CD14-positive monocyte (primary cell): ENCODE data around the gene RAB6B. TPM values are rescaled to one million over a fixed set of nuclear protein-coding genes. Genes with fewer than 3 reads are reported as not detected.

Experiments
- DNase-seq, 3 donors: peaks; one replicate each; pipeline ENCODE4 v3.0.0-alpha.2; 2011 to 2022
- H2AFZ ChIP-seq: 2 replicates; pipeline ENCODE4 v1.6.0; 2012; ENCODE audit warnings: mild to moderate bottlenecking, low read depth, low read length, inconsistent platforms; ENCODE audit not compliant: insufficient read depth, poor library complexity, severe bottlenecking
- H3K27ac ChIP-seq, 2 donors: 1 replicate in 1 of 2; 2 replicates in 1 of 2; pipeline ENCODE4 v1.5.1; 2012 to 2013; ENCODE audit warnings: low read length in 2 of 2, control low read depth in 1 of 2, inconsistent platforms in 1 of 2, low read depth in 1 of 2, mild to moderate bottlenecking in 1 of 2
- H3K27me3 ChIP-seq, 2 donors: one replicate each; pipeline versions ENCODE4 v1.6.0 to v1.6.1; 2011 to 2013; ENCODE audit warnings: low read length in 2 of 2; ENCODE audit not compliant: control insufficient read depth in 2 of 2, insufficient read depth in 2 of 2
- H3K36me3 ChIP-seq, 2 donors: replicated peaks in 1 of 2; 1 replicate in 1 of 2; 2 replicates in 1 of 2; pipeline versions ENCODE4 v1.5.1 to v1.6.1; 2012 to 2013; ENCODE audit warnings: low read length in 2 of 2, control low read depth in 1 of 2, inconsistent platforms in 1 of 2, mild to moderate bottlenecking in 1 of 2; ENCODE audit not compliant: insufficient read depth in 2 of 2, control insufficient read depth in 1 of 2
- H3K4me1 ChIP-seq, 2 donors: 1 replicate in 1 of 2; 2 replicates in 1 of 2; pipeline versions ENCODE4 v1.5.1 to v1.6.1; 2012 to 2013; ENCODE audit warnings: low read length in 2 of 2, control low read depth in 1 of 2, inconsistent platforms in 1 of 2, mild to moderate bottlenecking in 1 of 2, moderate library complexity in 1 of 2; ENCODE audit not compliant: insufficient read depth in 2 of 2, control insufficient read depth in 1 of 2
- H3K4me2 ChIP-seq: replicated peaks from 2 replicates; pipeline ENCODE3; 2012; ENCODE audit warnings: low read length, moderate library complexity, mild to moderate bottlenecking; ENCODE audit not compliant: poor library complexity, severe bottlenecking; ENCODE audit errors: extremely low read depth
- H3K4me3 ChIP-seq, 3 experiments: fragments of 200-600 bp in 1 of 3; sonication (generic) in 1 of 3; replicated peaks in 1 of 3; 1 replicate in 2 of 3; 2 replicates in 1 of 3; pipeline ENCODE4 v1.5.1; 2011 to 2013; ENCODE audit warnings: low read length in 3 of 3, mild to moderate bottlenecking in 3 of 3, control low read depth in 2 of 3, low read depth in 2 of 3, inconsistent platforms in 1 of 3, moderate library complexity in 1 of 3
- H3K79me2 ChIP-seq: 2 replicates; pipeline ENCODE4 v1.6.0; 2012; ENCODE audit warnings: mild to moderate bottlenecking, control low read depth, inconsistent platforms, low read length, moderate library complexity; ENCODE audit not compliant: insufficient read depth
- H3K9ac ChIP-seq: 2 replicates; pipeline ENCODE4 v1.6.0; 2017; ENCODE audit warnings: low read length, mild to moderate bottlenecking; ENCODE audit not compliant: insufficient read depth, poor library complexity, severe bottlenecking
- H3K9me3 ChIP-seq, 2 donors: replicated peaks in 1 of 2; 1 replicate in 1 of 2; 2 replicates in 1 of 2; pipeline versions ENCODE4 v1.5.1 to v1.6.1; 2012 to 2013; ENCODE audit warnings: low read length in 2 of 2, control low read depth in 1 of 2; ENCODE audit not compliant: control insufficient read depth in 1 of 2, insufficient read depth in 1 of 2
- H4K20me1 ChIP-seq: 2 replicates; pipeline ENCODE4 v1.6.0; 2012; ENCODE audit warnings: mild to moderate bottlenecking, low read length, control low read depth, moderate library complexity; ENCODE audit not compliant: insufficient read depth
- H3K27ac Mint-ChIP-seq, 7 donors: one replicate each; pipeline ENCODE4 v1.8.0; 2020; ENCODE audit warnings: mild to moderate bottlenecking in 7 of 7, mixed read lengths in 7 of 7, moderate library complexity in 6 of 7, inconsistent platforms in 2 of 7
- H3K27me3 Mint-ChIP-seq, 3 donors: one replicate each; pipeline ENCODE4 v1.8.0; 2021 to 2022; ENCODE audit warnings: low read depth in 3 of 3, mild to moderate bottlenecking in 3 of 3, mixed read lengths in 3 of 3, moderate library complexity in 3 of 3, inconsistent platforms in 1 of 3
- H3K36me3 Mint-ChIP-seq, 2 donors: one replicate each; pipeline ENCODE4 v1.8.0; 2020; ENCODE audit warnings: mixed read lengths in 2 of 2, inconsistent platforms in 1 of 2, mild to moderate bottlenecking in 1 of 2
- H3K4me1 Mint-ChIP-seq: one replicate; pipeline ENCODE4 v1.8.0; 2020; ENCODE audit warnings: mild to moderate bottlenecking, mixed read lengths
- H3K4me3 Mint-ChIP-seq, 2 donors: one replicate each; pipeline ENCODE4 v1.8.0; 2020; ENCODE audit warnings: mild to moderate bottlenecking in 2 of 2, mixed read lengths in 2 of 2, moderate library complexity in 1 of 2
- H3K9me3 Mint-ChIP-seq, 7 donors: one replicate each; pipeline ENCODE4 v1.8.0; 2020 to 2022; ENCODE audit warnings: mixed read lengths in 7 of 7, mild to moderate bottlenecking in 6 of 7, moderate library complexity in 6 of 7, inconsistent platforms in 2 of 7
- WGBS: methylation state at CpG from one replicate; pipeline ENCODE4 v1.1.5; 2013; ENCODE audit warnings: missing lambda C conversion rate; ENCODE audit not compliant: insufficient coverage; 5-methylcytosine and 5-hydroxymethylcytosine counted together
- intact Hi-C, 2 donors: fragments of 100-400 bp; cut with micrococcal nuclease; formaldehyde crosslinking; loops; one replicate each; pipeline versions ENCODE4 v1.15.0 to v1.15.1; 2023
- polyA plus RNA-seq, 3 donors: library from polyadenylated mRNA; depleted of rRNA in 1 of 3; unstranded in 2 of 3; stranded (reverse) in 1 of 3; fragments of 300-500 nt in 2 of 3; fragments of >200 nt in 1 of 3; fragmentation: Illumina TruSeq in 2 of 3; gene quantifications; 1 replicate in 2 of 3; 2 replicates in 1 of 3; pipeline ENCODE4 v1.2.3, GENCODE V29; 2012 to 2021
- TF ChIP-seq, protein P1 (sequence below): fragments of 200-600 bp; IDR thresholded peaks from one replicate; pipeline ENCODE4 v1.8.0; 2022; ENCODE audit warnings: antibody characterized with exemption, mild to moderate bottlenecking

RAB6B gene
- polyA plus RNA-seq, 3 donors, result 0.46 TPM; not detected in 2

- WGBS, result 96% methylated on average over 8 of the region's 8 CpGs
- intact Hi-C loops, result no loop called here
- DNase-seq, result no peak
Observed at GRCh38 chr3:133931084-133931483, 35.4 kb upstream of the RAB6B start.

DNA sequence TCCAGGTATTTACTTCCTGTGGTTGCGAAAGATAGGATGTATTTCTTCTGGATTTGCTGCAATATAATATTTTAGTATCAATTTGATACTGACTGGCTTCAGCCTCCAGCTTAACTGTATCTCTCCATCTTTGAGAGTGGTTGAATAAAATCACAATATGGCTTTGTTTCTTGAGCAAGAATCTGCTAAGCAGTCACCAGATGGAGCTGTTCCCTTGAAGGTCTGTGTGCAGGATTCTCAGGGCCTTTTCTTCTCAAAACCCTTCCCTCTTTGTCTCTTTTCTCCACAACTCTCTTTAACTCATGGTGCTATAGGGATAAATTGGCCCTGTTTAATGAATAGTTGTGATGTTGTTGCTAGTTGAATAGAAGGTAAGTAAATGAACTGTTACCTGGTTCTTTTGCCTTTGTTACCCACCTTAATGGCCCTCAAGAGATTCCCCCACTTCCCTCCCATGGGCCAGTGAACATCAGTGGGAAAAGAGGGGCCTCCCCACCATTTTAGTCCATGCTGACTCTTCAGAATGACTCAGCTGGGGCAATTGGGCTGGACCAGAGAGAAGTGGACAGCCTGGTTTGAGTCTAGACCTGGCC lies 34.8 kb upstream of the RAB6B start:
- Histone ChIP-seq H3K79me2 (no peaks in the 10 kb centered on the region), H3K27ac (no peak overlapping the region), H3K4me1 (peaks cover 9 to 13% of the 10 kb centered on the region in 2 donors), H3K9me3 (no peaks in the 10 kb centered on the region), H3K27me3 (peaks cover 0 to 13% of the 10 kb centered on the region in 2 donors), H3K4me3 (no peak overlapping the region), H3K36me3 (no peaks in the 10 kb centered on the region), H3K4me2 (no peak overlapping the region), H4K20me1 (no peaks in the 10 kb centered on the region), H3K9ac (no peak overlapping the region), H2AFZ (no peak overlapping the region)
- Mint-ChIP-seq H3K27ac (no peak overlapping the region), H3K9me3 (no peaks in the 10 kb centered on the region), H3K4me1 (peaks cover 16% of the 10 kb centered on the region), H3K36me3 (no peaks in the 10 kb centered on the region), H3K4me3 (no peak overlapping the region), H3K27me3 (peaks cover 17 to 25% (median 17%) of the 10 kb centered on the region in 3 donors)
- no CpG with 5 or more reads among the region's 1 CpG for WGBS
- no peak for DNase-seq
- TF ChIP-seq, protein P1, sequence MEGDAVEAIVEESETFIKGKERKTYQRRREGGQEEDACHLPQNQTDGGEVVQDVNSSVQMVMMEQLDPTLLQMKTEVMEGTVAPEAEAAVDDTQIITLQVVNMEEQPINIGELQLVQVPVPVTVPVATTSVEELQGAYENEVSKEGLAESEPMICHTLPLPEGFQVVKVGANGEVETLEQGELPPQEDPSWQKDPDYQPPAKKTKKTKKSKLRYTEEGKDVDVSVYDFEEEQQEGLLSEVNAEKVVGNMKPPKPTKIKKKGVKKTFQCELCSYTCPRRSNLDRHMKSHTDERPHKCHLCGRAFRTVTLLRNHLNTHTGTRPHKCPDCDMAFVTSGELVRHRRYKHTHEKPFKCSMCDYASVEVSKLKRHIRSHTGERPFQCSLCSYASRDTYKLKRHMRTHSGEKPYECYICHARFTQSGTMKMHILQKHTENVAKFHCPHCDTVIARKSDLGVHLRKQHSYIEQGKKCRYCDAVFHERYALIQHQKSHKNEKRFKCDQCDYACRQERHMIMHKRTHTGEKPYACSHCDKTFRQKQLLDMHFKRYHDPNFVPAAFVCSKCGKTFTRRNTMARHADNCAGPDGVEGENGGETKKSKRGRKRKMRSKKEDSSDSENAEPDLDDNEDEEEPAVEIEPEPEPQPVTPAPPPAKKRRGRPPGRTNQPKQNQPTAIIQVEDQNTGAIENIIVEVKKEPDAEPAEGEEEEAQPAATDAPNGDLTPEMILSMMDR, result no peak
- intact Hi-C loops, result no loop called here

More at GRCh38 chr3:133931084-133931483, 35.4 kb upstream of the RAB6B start:
- no peak overlapping the region for H3K9ac ChIP-seq
- no peaks in the 10 kb centered on the region for H3K36me3 ChIP-seq
- TF ChIP-seq, protein P1, result no peak
- no peak overlapping the region for H2AFZ ChIP-seq
- peaks cover 0 to 13% of the 10 kb centered on the region in 2 donors for H3K27me3 ChIP-seq
- Mint-ChIP-seq H3K9me3 (no peaks in the 10 kb centered on the region), H3K36me3 (no peaks in the 10 kb centered on the region), H3K27me3 (peaks cover 17 to 25% (median 17%) of the 10 kb centered on the region in 3 donors), H3K27ac (no peak overlapping the region), H3K4me1 (peaks cover 16% of the 10 kb centered on the region), H3K4me3 (no peak overlapping the region)
- peaks cover 9 to 13% of the 10 kb centered on the region in 2 donors for H3K4me1 ChIP-seq
- H3K4me2 ChIP-seq, result no peak overlapping the region
- H3K27ac ChIP-seq, result no peak overlapping the region
- H3K4me3 ChIP-seq, result no peak overlapping the region
- no peaks in the 10 kb centered on the region for H3K79me2 ChIP-seq
- H3K9me3 ChIP-seq, result no peaks in the 10 kb centered on the region
- no peaks in the 10 kb centered on the region for H4K20me1 ChIP-seq
